OCI-LY7 (cell line): Measurements from ENCODE around the gene LEPROT. TPM values are rescaled to one million over a fixed set of nuclear protein-coding genes. Genes with fewer than 3 reads are reported as not detected.

Experiments
- BruUV-seq: library from RNA; stranded (reverse); fragments of 400-500 nt; replicated peaks from 2 replicates; lab custom pipeline; 2021; lab: Mats Ljungman, UMichigan
- CTCF ChIA-PET: fragments of 300-600 bp; sonication (Branson Sonifier 250); formaldehyde crosslinking; loops from one replicate; lab custom pipeline; 2022; ENCODE audit warnings: antibody characterized with exemption; ENCODE audit not compliant: unreplicated experiment; lab: Charles Lee
- POLR2A ChIA-PET: fragments of 300-600 bp; sonication (Branson Sonifier 250); formaldehyde crosslinking; loops from one replicate; lab custom pipeline; 2022; ENCODE audit warnings: antibody characterized with exemption; lab: Charles Lee
- DNase-seq: peaks from one replicate; pipeline ENCODE4 v3.0.0-alpha.2; 2015; ENCODE audit warnings: low spot score
- H2AFZ ChIP-seq: fragments of 200-600 bp; sonication (generic), shearing (Covaris generic); 2 replicates; pipeline ENCODE4 v1.6.1; 2014; ENCODE audit warnings: mild to moderate bottlenecking, antibody characterized with exemption, low read length, moderate library complexity
- H3K27ac ChIP-seq: fragments of 200-600 bp; sonication (generic); 2 replicates; pipeline ENCODE4 v1.5.1; 2014; ENCODE audit warnings: mixed run types, low read depth, mild to moderate bottlenecking, moderate library complexity, low read length, inconsistent platforms; ENCODE audit not compliant: poor library complexity, severe bottlenecking
- H3K36me3 ChIP-seq: fragments of 200-600 bp; sonication (generic); 2 replicates; pipeline ENCODE4 v1.6.1; 2014; ENCODE audit warnings: mild to moderate bottlenecking, antibody characterized with exemption, low read length, moderate library complexity, mixed read lengths; ENCODE audit not compliant: insufficient read depth
- H3K4me1 ChIP-seq: fragments of 200-600 bp; sonication (generic); 2 replicates; pipeline ENCODE4 v1.5.1; 2014; ENCODE audit warnings: mild to moderate bottlenecking, low read length; ENCODE audit not compliant: insufficient read depth, poor library complexity, severe bottlenecking
- H3K4me2 ChIP-seq: fragments of 200-600 bp; sonication (generic); 2 replicates; pipeline ENCODE4 v1.6.1; 2014; ENCODE audit warnings: mild to moderate bottlenecking, low read length
- H3K4me3 ChIP-seq: fragments of 200-600 bp; sonication (generic); 2 replicates; pipeline ENCODE4 v1.5.1; 2014; ENCODE audit warnings: mild to moderate bottlenecking, low read depth, low read length; ENCODE audit not compliant: poor library complexity, severe bottlenecking
- H3K79me2 ChIP-seq: fragments of 200-600 bp; sonication (generic); 2 replicates; pipeline ENCODE4 v1.6.1; 2016; ENCODE audit warnings: low read depth, mild to moderate bottlenecking, low read length, moderate library complexity, mixed read lengths; ENCODE audit not compliant: insufficient read depth
- H3K9me2 ChIP-seq: fragments of 200-600 bp; sonication (generic); 2 replicates; pipeline ENCODE4 v1.6.1; 2016; ENCODE audit warnings: mild to moderate bottlenecking, low read length, mixed read lengths; ENCODE audit not compliant: insufficient read depth
- H3K9me3 ChIP-seq: fragments of 200-600 bp; sonication (generic); 2 replicates; pipeline ENCODE4 v1.6.1; 2014; ENCODE audit warnings: mild to moderate bottlenecking, mixed run types, low read length, mixed read lengths
- H4K20me1 ChIP-seq: fragments of 200-600 bp; sonication (generic); 2 replicates; pipeline ENCODE4 v1.6.1; 2014; ENCODE audit warnings: mild to moderate bottlenecking, antibody characterized with exemption, low read length, moderate library complexity, mixed read lengths; ENCODE audit not compliant: insufficient read depth
- CTCF ChIP-seq: fragments of 200-600 bp; sonication (generic); conservative IDR thresholded peaks from 2 replicates; pipeline ENCODE4 v1.5.1; 2014; ENCODE audit warnings: mild to moderate bottlenecking, antibody characterized with exemption, low read length, moderate library complexity, mixed read lengths
- EZH2phosphoT487 ChIP-seq: fragments of 200-600 bp; sonication (generic); IDR thresholded peaks from 2 replicates; pipeline ENCODE4 v1.6.1; 2018; ENCODE audit warnings: low read depth, borderline replicate concordance, mild to moderate bottlenecking, mixed run types, antibody characterized with exemption, low read length, moderate library complexity, mixed read lengths
- intact Hi-C: fragments of 100-400 bp; cut with micrococcal nuclease; formaldehyde crosslinking; loops from one replicate; pipeline ENCODE4 v1.10.0; 2022; ENCODE audit not compliant: unreplicated experiment
- total RNA-seq, 2 experiments: library from RNA; depleted of rRNA in 1 of 2; stranded (reverse); fragments of >200 nt in 1 of 2; shearing (Covaris generic) in 1 of 2; gene quantifications; 2 replicates each; pipeline ENCODE4 v1.2.3, GENCODE V29; 2014 to 2022

The LEPROT gene
- total RNA-seq, 2 experiments from 2014 or later: 14.5 to 22.7 TPM

DNA sequence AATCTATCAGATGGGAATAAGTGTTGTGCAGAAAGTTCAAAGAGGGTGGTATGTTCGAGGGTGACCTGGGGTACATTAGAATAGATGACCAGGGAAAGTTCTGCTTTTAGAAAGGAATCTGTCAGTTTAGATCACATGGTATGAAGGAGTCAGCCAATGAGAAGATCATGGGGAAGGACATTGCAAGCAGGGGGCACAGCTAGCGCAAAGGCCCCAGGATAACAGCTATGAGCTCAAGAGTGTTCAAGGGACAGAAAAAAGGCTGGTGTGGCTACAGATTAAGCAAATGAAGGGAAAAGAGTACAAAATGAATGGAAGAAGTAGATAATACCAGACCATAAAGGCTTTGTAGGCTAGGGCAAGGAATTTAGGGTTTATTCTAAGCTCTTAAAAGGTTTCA, 8.6 kb downstream of the LEPROT start:
- H3K36me3 ChIP-seq: peaks cover 43% of the 10 kb centered on the region
- POLR2A ChIA-PET: interaction anchor here (0.7 to 2.8 kb wide), 3 partner anchors 9 to 780 kb away, joined by 3 to 11 read pairs (median 4); partner anchors contain the start of genes LEPR and LEPROT
- no peak overlapping the region for H2AFZ ChIP-seq
- TF ChIP-seq CTCF (no peak), EZH2phosphoT487 (no peak)
- H3K27ac ChIP-seq: no peak overlapping the region
- intact Hi-C loops: no loop called here
- CTCF ChIA-PET: no interaction called here
- no peak overlapping the region for H3K4me3 ChIP-seq
- no peak for DNase-seq
- H3K9me2 ChIP-seq: no peaks in the 10 kb centered on the region
- H3K4me1 ChIP-seq: no peaks in the 10 kb centered on the region
- BruUV-seq: no TSS peak
- H3K4me2 ChIP-seq: no peak overlapping the region
- H3K9me3 ChIP-seq: no peaks in the 10 kb centered on the region
- no peaks in the 10 kb centered on the region for H3K79me2 ChIP-seq
- no peaks in the 10 kb centered on the region for H4K20me1 ChIP-seq

DNA sequence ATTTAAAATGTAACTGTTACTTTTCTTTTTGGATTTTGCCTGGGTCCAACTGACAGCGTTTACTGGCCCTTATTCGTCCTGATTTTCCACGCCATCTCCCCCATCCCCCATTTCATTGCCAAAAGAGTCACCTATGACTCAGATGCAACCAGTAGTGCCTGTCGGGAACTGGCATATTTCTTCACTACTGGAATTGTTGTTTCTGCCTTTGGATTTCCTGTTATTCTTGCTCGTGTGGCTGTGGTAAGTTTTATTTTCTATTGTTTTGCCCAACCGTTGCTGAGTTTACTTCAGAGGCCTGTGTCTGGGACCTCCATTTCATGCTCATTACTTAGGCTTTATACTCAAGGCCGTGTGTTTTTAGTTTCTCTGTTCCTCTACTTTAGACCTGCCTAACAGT, 9.3 kb downstream of the LEPROT start:
- ChIA-PET POLR2A (interaction anchor here (2.8 kb wide), 1 partner anchor 10 kb away, joined by 11 read pairs; the partner anchor contains the start of genes LEPR and LEPROT), CTCF (no interaction called here)
- Histone ChIP-seq H2AFZ (no peak overlapping the region), H3K36me3 (peaks cover 46% of the 10 kb centered on the region), H3K4me3 (no peak overlapping the region), H3K4me2 (no peak overlapping the region), H3K9me3 (no peaks in the 10 kb centered on the region), H3K27ac (no peak overlapping the region), H3K4me1 (no peaks in the 10 kb centered on the region), H3K9me2 (no peaks in the 10 kb centered on the region), H4K20me1 (no peaks in the 10 kb centered on the region), H3K79me2 (no peaks in the 10 kb centered on the region)
- intact Hi-C loops: loop anchor here (5.0 kb wide), 1 partner anchor 193 kb away; no protein-coding TSS in a partner anchor
- TF ChIP-seq CTCF (no peak), EZH2phosphoT487 (no peak)
- no TSS peak for BruUV-seq
- DNase-seq: no peak

DNA sequence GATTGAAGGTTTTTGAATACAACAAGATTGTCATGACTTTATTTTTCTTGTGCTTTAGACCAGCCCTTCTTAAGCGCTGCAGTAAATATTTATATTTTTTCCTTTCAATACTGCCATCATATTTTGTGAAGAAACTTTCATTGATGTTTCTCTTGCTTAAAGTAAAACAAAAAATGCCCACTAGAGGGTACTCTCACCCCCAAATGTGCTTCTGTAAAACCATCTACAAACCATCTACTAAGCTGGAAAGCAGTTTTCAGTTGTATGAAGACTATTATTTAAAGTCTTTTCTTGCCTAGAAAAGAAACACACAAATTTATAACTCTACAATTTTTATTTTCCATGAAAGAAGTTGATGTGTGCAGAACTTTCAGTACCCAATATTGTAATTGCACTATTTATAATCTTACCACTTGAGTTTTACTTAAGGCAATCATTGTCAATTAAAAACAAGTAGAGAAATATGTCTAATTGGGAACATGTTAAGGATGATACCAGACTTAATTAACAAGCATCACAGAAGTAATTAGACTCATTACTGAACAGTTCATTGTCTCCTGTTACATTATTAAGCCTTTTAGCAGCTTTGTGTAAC, 10.7 kb downstream of the LEPROT start:
- Histone ChIP-seq H3K4me3 (no peak overlapping the region), H3K79me2 (no peaks in the 10 kb centered on the region), H3K9me2 (no peaks in the 10 kb centered on the region), H3K4me2 (no peak overlapping the region), H2AFZ (no peak overlapping the region), H3K27ac (no peak overlapping the region), H3K4me1 (no peaks in the 10 kb centered on the region), H4K20me1 (no peaks in the 10 kb centered on the region), H3K36me3 (peaks cover 35% of the 10 kb centered on the region), H3K9me3 (no peaks in the 10 kb centered on the region)
- TF ChIP-seq CTCF (peak; percentile 89), EZH2phosphoT487 (no peak)
- peak; percentile 46 for DNase-seq
- ChIA-PET CTCF (no interaction called here), POLR2A (interaction anchor here (1.1 to 2.8 kb wide), 2 partner anchors 11 to 121 kb away, joined by 3 to 11 read pairs; partner anchors contain the start of genes LEPR and LEPROT)
- intact Hi-C loops: loop anchor here (1.0 to 5.0 kb wide), 2 partner anchors 194 to 256 kb away; no protein-coding TSS in a partner anchor
- BruUV-seq: no TSS peak
